Caco-2 (cell line): ENCODE measurements around the gene SMARCC1. TPM values are rescaled to one million over a fixed set of nuclear protein-coding genes. Genes with fewer than 3 reads are reported as not detected.

Experiments
- BruUV-seq: library from RNA; stranded (reverse); fragments of 400-500 nt; replicated peaks from 2 replicates; lab custom pipeline; 2021; lab: Mats Ljungman, UMichigan
- CTCF ChIA-PET: fragments of 300-600 bp; sonication (Branson Sonifier 250); formaldehyde crosslinking; loops from one replicate; lab custom pipeline; 2022; ENCODE audit warnings: antibody characterized with exemption; lab: Charles Lee
- POLR2A ChIA-PET: fragments of 300-600 bp; sonication (Branson Sonifier 250); formaldehyde crosslinking; loops from one replicate; lab custom pipeline; 2022; ENCODE audit warnings: antibody characterized with exemption; lab: Charles Lee
- DNase-seq, 2 experiments: peaks; one replicate each; pipeline versions ENCODE4 v3.0.0 to v3.0.0-alpha.2; 2020 to 2022
- H3K27me3 ChIP-seq: replicated peaks from 2 replicates; pipeline ENCODE4 v1.6.0; 2011; ENCODE audit warnings: low read length; ENCODE audit not compliant: control insufficient read depth, insufficient read depth
- H3K36me3 ChIP-seq: 2 replicates; pipeline ENCODE4 v1.5.1; 2011; ENCODE audit warnings: low read length; ENCODE audit not compliant: control insufficient read depth, insufficient read depth
- H3K4me1 ChIP-seq: fragments of 250-450 bp; sonication (Bioruptor Pico); 2 replicates; pipeline ENCODE4 v1.5.1; 2020; ENCODE audit warnings: mild to moderate bottlenecking
- H3K4me3 ChIP-seq: 2 replicates; pipeline ENCODE4 v1.5.1; 2011; ENCODE audit warnings: low read depth, mild to moderate bottlenecking, control low read depth, low read length
- H3K9me3 ChIP-seq: fragments of 250-450 bp; sonication (Bioruptor Pico); 2 replicates; pipeline ENCODE4 v1.5.1; 2020; ENCODE audit warnings: mild to moderate bottlenecking, moderate library complexity
- H3K27ac Mint-ChIP-seq: one replicate; pipeline ENCODE4 v1.8.0; 2022; ENCODE audit warnings: mixed read lengths; ENCODE audit not compliant: unreplicated experiment
- H3K27me3 Mint-ChIP-seq: one replicate; pipeline ENCODE4 v1.8.0; 2022; ENCODE audit warnings: mixed read lengths; ENCODE audit not compliant: insufficient read depth, unreplicated experiment
- H3K36me3 Mint-ChIP-seq: one replicate; pipeline ENCODE4 v1.8.0; 2022; ENCODE audit warnings: mild to moderate bottlenecking, mixed read lengths; ENCODE audit not compliant: insufficient read depth, unreplicated experiment
- H3K4me1 Mint-ChIP-seq: one replicate; pipeline ENCODE4 v1.8.0; 2022; ENCODE audit warnings: low read depth, mixed read lengths; ENCODE audit not compliant: unreplicated experiment
- H3K4me3 Mint-ChIP-seq: one replicate; pipeline ENCODE4 v1.8.0; 2022; ENCODE audit warnings: mild to moderate bottlenecking, moderate library complexity, mixed read lengths; ENCODE audit not compliant: unreplicated experiment
- H3K9me3 Mint-ChIP-seq: one replicate; pipeline ENCODE4 v1.8.0; 2022; ENCODE audit warnings: mixed read lengths; ENCODE audit not compliant: unreplicated experiment
- CTCF ChIP-seq, 2 experiments: fragments of 200-600 bp in 1 of 2; IDR thresholded peaks; 1 replicate in 1 of 2; 2 replicates in 1 of 2; pipeline versions ENCODE4 v1.5.1 to v1.8.0; 2011 to 2022; ENCODE audit warnings: antibody characterized with exemption in 1 of 2, control low read depth in 1 of 2, inconsistent platforms in 1 of 2, low read depth in 1 of 2, low read length in 1 of 2, mild to moderate bottlenecking in 1 of 2, moderate library complexity in 1 of 2; ENCODE audit not compliant: insufficient read depth in 1 of 2, severe bottlenecking in 1 of 2, unreplicated experiment in 1 of 2
- intact Hi-C: fragments of 100-400 bp; cut with micrococcal nuclease; formaldehyde crosslinking; loops from one replicate; pipeline ENCODE4 v1.10.0; 2022; ENCODE audit not compliant: unreplicated experiment
- total RNA-seq: library from RNA; stranded (reverse); gene quantifications from 2 replicates; pipeline ENCODE4 v1.2.3, GENCODE V29; 2022

The SMARCC1 gene
- total RNA-seq, 1 experiment from 2014 or later = 128 TPM

GRCh38 chr3:47635536-47635935 is 146.2 kb downstream of the SMARCC1 start:
- Mint-ChIP-seq H3K36me3 (peaks cover 89% of the 10 kb centered on the region), H3K27ac (peak overlapping the region; percentile 3), H3K4me3 (no peak overlapping the region), H3K27me3 (no peaks in the 10 kb centered on the region), H3K4me1 (peaks cover 13% of the 10 kb centered on the region), H3K9me3 (no peaks in the 10 kb centered on the region)
- POLR2A ChIA-PET = no interaction called here
- DNase-seq = no peak
- H3K4me1 ChIP-seq = peaks cover 12% of the 10 kb centered on the region; the same call in 1 of the 2 replicates
- H3K4me3 ChIP-seq = no peak overlapping the region
- peaks cover 2% of the 10 kb centered on the region for H3K36me3 ChIP-seq
- intact Hi-C loops = no loop called here
- no peak for TF ChIP-seq CTCF (IDR thresholded peaks at IDR 0.05; ENCODE audit: insufficient read depth in 1 of 2, low read depth in 1 of 2, low read length in 1 of 2, severe bottlenecking in 1 of 2, unreplicated experiment in 1 of 2)
- H3K9me3 ChIP-seq = no peaks in the 10 kb centered on the region
- no TSS peak for BruUV-seq
- CTCF ChIA-PET = no interaction called here
- no peaks in the 10 kb centered on the region for H3K27me3 ChIP-seq

- ChIA-PET CTCF (no interaction called here), POLR2A (no interaction called here)
- no peaks in the 10 kb centered on the region for H3K27me3 Mint-ChIP-seq
- no peak for TF ChIP-seq CTCF (IDR thresholded peaks at IDR 0.05; ENCODE audit: insufficient read depth in 1 of 2, low read depth in 1 of 2, low read length in 1 of 2, severe bottlenecking in 1 of 2, unreplicated experiment in 1 of 2)
- BruUV-seq = no TSS peak
- no peaks in the 10 kb centered on the region for H3K9me3 Mint-ChIP-seq
- H3K4me3 Mint-ChIP-seq = no peak overlapping the region
- intact Hi-C loops = no loop called here
- no peak for DNase-seq
- H3K27ac Mint-ChIP-seq = peak overlapping the region; percentile 3
- Histone ChIP-seq H3K9me3 (no peaks in the 10 kb centered on the region), H3K36me3 (peaks cover 2% of the 10 kb centered on the region), H3K27me3 (no peaks in the 10 kb centered on the region), H3K4me3 (no peak overlapping the region), H3K4me1 (peaks cover 12% of the 10 kb centered on the region; the same call in 1 of the 2 replicates)
- peaks cover 13% of the 10 kb centered on the region for H3K4me1 Mint-ChIP-seq
- H3K36me3 Mint-ChIP-seq = peaks cover 83% of the 10 kb centered on the region
Observed at GRCh38 chr3:47634996-47635395, 146.7 kb downstream of the SMARCC1 start.

GRCh38 chr3:47630810-47631209 is 150.9 kb downstream of the SMARCC1 start:
- peaks cover 83% of the 10 kb centered on the region for H3K36me3 Mint-ChIP-seq
- CTCF ChIA-PET = no interaction called here

More at GRCh38 chr3:47630810-47631209, 150.9 kb downstream of the SMARCC1 start:
- no peak for DNase-seq
- intact Hi-C loops = no loop called here
- Histone ChIP-seq H3K9me3 (no peaks in the 10 kb centered on the region), H3K4me3 (no peak overlapping the region), H3K36me3 (peaks cover 3% of the 10 kb centered on the region), H3K27me3 (no peaks in the 10 kb centered on the region), H3K4me1 (no peaks in the 10 kb centered on the region)
- no TSS peak for BruUV-seq
- no peak overlapping the region for H3K4me3 Mint-ChIP-seq
- no peak for TF ChIP-seq CTCF (IDR thresholded peaks at IDR 0.05; ENCODE audit: insufficient read depth in 1 of 2, low read depth in 1 of 2, low read length in 1 of 2, severe bottlenecking in 1 of 2, unreplicated experiment in 1 of 2)
- no peaks in the 10 kb centered on the region for H3K27me3 Mint-ChIP-seq
- POLR2A ChIA-PET = no interaction called here
- no peak overlapping the region for H3K27ac Mint-ChIP-seq
- no peaks in the 10 kb centered on the region for H3K4me1 Mint-ChIP-seq
- H3K9me3 Mint-ChIP-seq = no peaks in the 10 kb centered on the region
